ENCODE data around the gene AFAP1L2. TPM values are rescaled to one million over a fixed set of nuclear protein-coding genes. Genes with fewer than 3 reads are reported as not detected.

The AFAP1L2 gene
- total and polyA plus RNA-seq, 8 donors: 2.6 to 25.0 (median 10.0) TPM

DNA sequence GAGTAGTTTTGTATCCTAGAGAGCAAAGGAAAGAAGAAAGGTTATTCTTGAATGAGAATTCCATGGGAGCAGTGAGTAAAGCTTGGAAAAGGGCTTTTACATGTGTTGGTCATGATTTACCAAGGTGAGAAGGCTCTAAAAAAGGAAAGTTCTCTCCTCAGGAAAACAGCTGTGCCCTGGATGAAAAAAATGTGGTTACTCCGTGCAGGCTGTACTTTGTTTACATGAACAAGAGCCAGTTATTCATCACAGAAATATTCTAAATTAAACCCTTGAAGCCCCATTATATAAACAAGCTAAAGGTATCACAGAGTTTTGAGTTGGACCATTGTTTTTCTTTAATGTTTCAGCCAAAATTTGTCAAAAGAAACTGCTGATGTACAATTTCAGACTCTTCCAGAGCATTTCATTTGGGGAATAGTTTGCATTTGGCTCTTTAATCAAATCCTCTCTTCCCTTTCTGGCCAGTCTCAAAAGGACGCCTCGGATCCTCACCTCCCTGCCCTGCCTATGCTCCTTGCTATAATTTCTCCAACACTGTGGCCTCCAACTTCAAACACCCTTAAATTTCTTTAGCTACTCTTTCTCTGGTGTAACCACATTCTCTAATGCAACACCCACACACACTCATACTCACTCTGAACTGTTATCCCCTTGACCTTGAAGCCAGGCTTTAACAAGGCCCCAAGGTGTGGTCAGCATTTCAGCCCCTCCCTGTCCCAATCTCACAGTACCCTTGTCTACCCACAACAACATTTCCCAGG lies 47.4 kb downstream of the AFAP1L2 start:
- TF ChIP-seq POLR2A (IDR thresholded peaks at IDR 0.05): no peak
- TF ChIP-seq POLR2AphosphoS5 (IDR thresholded peaks at IDR 0.05): peak in 1 of 3 donors; percentile 31
- 30 to 50% (median 43%) methylated on average over 3 of the region's 3 CpGs for WGBS, 5 donors
- DNase-seq: no peak
- H3K27me3 ChIP-seq: no peaks in the 10 kb centered on the region
- peaks cover 5 to 32% (median 21%) of the 10 kb centered on the region in 4 donors for H3K4me1 ChIP-seq
- H3K27ac ChIP-seq: peak overlapping the region in 3 of 5 donors; percentile 22 to 60 (median 57)
- H3K4me3 ChIP-seq: no peak overlapping the region
- intact Hi-C loops (cut with DNase I; ENCODE audit: low total_unique reads): no loop called here
- H3K9me3 ChIP-seq: no peaks in the 10 kb centered on the region
- no peaks in the 10 kb centered on the region for H3K36me3 ChIP-seq

DNA sequence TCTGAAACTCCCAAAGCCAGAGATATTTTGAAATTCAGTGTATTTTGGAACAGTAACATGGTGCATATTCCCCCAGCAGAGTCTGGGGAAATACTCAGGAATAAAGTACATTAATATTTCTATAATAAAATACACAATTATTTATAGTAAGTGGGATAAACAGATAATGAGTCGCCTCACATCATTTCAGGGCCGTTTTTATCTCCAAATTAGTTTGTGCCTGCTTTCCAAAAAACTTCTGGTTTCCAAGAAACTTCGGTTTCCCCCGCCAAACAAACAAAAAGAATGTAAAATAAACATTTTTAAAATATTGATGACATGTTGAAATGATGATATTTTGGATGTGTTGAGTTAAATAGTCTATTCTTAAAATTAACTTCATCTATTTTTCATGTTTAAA lies 48.2 kb downstream of the AFAP1L2 start:
- intact Hi-C loops (cut with DNase I; ENCODE audit: low total_unique reads): no loop called here
- TF ChIP-seq POLR2AphosphoS5 (IDR thresholded peaks at IDR 0.05) (no peak), EP300 (IDR thresholded peaks at IDR 0.05) (no peak)
- H3K27ac ChIP-seq: peak overlapping the region in 1 of 5 donors; percentile 57
- no peak overlapping the region for H3K4me3 ChIP-seq
- peaks cover 5 to 32% (median 21%) of the 10 kb centered on the region in 4 donors for H3K4me1 ChIP-seq
- no peaks in the 10 kb centered on the region for H3K27me3 ChIP-seq
- DNase-seq: no peak
- no peaks in the 10 kb centered on the region for H3K36me3 ChIP-seq
- WGBS, 5 donors: 50 to 77% (median 65%) methylated on average over 4 of the region's 4 CpGs
- no peaks in the 10 kb centered on the region for H3K9me3 ChIP-seq

DNA sequence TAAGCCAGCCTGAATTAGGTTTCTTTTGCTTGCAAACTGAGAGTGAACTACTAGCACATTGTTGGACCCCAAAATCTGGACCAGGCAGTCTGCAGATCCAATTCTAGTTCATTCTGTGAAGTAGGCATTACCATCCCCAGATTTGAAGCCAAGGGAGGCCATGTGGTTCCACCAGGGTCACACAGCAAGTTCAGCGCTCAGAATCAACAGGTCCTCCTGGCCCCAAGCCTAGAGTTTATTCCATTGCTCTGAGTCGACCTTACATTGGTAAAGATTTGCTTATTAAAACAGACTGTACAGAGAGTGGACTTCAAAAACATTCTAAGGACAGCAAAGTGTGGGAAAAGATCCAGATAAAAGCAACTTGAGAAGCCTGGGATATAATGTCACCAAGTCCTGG lies 50.9 kb downstream of the AFAP1L2 start:
- WGBS, 5 donors: 40 to 73% (median 56%) methylated on average over 2 of the region's 2 CpGs
- Histone ChIP-seq H3K4me1 (peaks cover 8 to 50% (median 36%) of the 10 kb centered on the region in 4 donors), H3K27ac (no peak overlapping the region), H3K27me3 (no peaks in the 10 kb centered on the region), H3K4me3 (no peak overlapping the region), H3K9me3 (no peaks in the 10 kb centered on the region), H3K36me3 (no peaks in the 10 kb centered on the region)
- TF ChIP-seq POLR2AphosphoS5 (IDR thresholded peaks at IDR 0.05) (no peak), POLR2A (IDR thresholded peaks at IDR 0.05) (no peak), EP300 (IDR thresholded peaks at IDR 0.05) (no peak)
- TF ChIP-seq, protein P1, sequence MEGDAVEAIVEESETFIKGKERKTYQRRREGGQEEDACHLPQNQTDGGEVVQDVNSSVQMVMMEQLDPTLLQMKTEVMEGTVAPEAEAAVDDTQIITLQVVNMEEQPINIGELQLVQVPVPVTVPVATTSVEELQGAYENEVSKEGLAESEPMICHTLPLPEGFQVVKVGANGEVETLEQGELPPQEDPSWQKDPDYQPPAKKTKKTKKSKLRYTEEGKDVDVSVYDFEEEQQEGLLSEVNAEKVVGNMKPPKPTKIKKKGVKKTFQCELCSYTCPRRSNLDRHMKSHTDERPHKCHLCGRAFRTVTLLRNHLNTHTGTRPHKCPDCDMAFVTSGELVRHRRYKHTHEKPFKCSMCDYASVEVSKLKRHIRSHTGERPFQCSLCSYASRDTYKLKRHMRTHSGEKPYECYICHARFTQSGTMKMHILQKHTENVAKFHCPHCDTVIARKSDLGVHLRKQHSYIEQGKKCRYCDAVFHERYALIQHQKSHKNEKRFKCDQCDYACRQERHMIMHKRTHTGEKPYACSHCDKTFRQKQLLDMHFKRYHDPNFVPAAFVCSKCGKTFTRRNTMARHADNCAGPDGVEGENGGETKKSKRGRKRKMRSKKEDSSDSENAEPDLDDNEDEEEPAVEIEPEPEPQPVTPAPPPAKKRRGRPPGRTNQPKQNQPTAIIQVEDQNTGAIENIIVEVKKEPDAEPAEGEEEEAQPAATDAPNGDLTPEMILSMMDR (IDR thresholded peaks at IDR 0.05): no peak
- DNase-seq: no peak
- intact Hi-C loops (cut with DNase I; ENCODE audit: low total_unique reads): no loop called here

DNA sequence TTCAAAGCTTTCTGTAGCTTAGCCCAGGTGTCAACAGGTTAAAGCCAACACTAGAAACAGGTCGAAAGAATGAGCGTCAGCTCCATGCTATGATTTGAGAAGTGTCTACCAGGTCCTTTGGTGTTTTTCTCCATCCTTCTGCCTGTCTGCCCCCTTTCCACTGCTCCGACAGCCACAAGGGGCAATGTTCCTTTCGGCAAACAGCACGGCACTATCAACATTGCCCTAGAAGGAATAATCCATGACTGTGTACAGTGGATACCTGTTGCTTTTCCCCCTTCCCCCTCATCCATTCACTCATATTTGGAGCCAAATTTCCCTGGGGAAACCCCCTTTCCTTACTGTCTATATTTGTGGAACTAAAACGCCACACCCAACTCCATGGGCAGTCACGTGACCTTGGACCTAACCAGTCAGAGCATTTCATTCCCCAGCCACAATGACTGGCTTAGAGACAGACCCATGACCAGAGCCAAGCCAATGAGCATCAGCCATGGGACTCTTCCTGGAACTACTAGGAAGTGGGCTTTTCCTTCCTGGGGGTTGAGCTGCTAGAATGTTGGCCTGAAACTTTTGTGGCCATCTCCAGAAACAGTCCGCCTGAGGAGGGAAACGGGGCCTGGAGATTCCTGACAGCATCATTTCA lies 51.5 kb downstream of the AFAP1L2 start:
- 90 to 94% (median 93%) methylated on average over 9 of the region's 9 CpGs for WGBS, 5 donors
- Histone ChIP-seq H3K4me3 (no peak overlapping the region), H3K27ac (no peak overlapping the region), H3K9me3 (no peaks in the 10 kb centered on the region), H3K27me3 (no peaks in the 10 kb centered on the region), H3K36me3 (no peaks in the 10 kb centered on the region), H3K4me1 (peaks cover 8 to 47% (median 33%) of the 10 kb centered on the region in 4 donors)
- TF ChIP-seq EP300 (IDR thresholded peaks at IDR 0.05) (no peak), POLR2AphosphoS5 (IDR thresholded peaks at IDR 0.05) (no peak), POLR2A (IDR thresholded peaks at IDR 0.05) (no peak)
- TF ChIP-seq, protein P1 (IDR thresholded peaks at IDR 0.05): no peak
- intact Hi-C loops (cut with DNase I; ENCODE audit: low total_unique reads): no loop called here
- DNase-seq: no peak

- Histone ChIP-seq H3K27me3 (no peaks in the 10 kb centered on the region), H3K9me3 (no peaks in the 10 kb centered on the region), H3K27ac (peak overlapping the region in 4 of 5 donors; percentile 23 to 72 (median 45)), H3K4me1 (peaks cover 3 to 30% (median 20%) of the 10 kb centered on the region in 4 donors), H3K4me3 (no peak overlapping the region), H3K36me3 (no peaks in the 10 kb centered on the region)
- DNase-seq: no peak
- 66 to 87% (median 83%) methylated on average over 9 to 11 of the region's 11 CpGs for whole genome bisulfite sequencing, 5 donors
- intact Hi-C loops (cut with DNase I; ENCODE audit: low total_unique reads): no loop called here
- TF ChIP-seq, protein P1 (IDR thresholded peaks at IDR 0.05): no peak
- TF ChIP-seq POLR2AphosphoS5 (IDR thresholded peaks at IDR 0.05): no peak
- TF ChIP-seq EP300 (IDR thresholded peaks at IDR 0.05): no peak
- TF ChIP-seq POLR2A (IDR thresholded peaks at IDR 0.05): no peak
These were observed 53.6 kb downstream of the AFAP1L2 start for GRCh38 chr10:114350751-114351150.

All from stomach (tissue), 9 donors.